ENCODE results near the gene DMRT1. TPM values are rescaled to one million over a fixed set of nuclear protein-coding genes. Genes with fewer than 3 reads are reported as not detected.

DMRT1 gene
- total and polyA plus RNA-seq, 11 donors: not detected

DNA sequence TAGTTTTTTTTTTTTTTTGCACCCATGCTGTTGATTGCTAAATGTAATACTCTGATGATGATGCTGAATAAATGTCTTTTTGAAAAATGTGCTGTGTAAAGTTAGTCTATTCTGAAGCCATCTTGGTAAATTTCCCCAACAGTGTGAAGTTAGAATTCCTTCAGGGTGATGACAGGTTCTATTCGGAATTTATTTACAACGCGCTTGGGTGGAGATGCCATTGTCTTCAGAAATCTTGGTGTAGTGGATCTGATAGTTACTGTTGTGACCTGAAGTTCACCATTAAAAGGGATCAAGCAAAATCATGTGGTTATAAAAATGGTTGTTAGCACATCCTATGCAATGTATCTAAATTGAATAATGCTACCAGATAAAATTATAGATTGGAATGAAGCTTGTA lies 36.3 kb upstream of the DMRT1 start:
- Histone ChIP-seq H3K4me3 (no peak overlapping the region), H3K27me3 (peaks cover 0 to 6% (median 0%) of the 10 kb centered on the region in 9 donors), H3K9me3 (no peaks in the 10 kb centered on the region), H3K36me3 (no peaks in the 10 kb centered on the region), H3K4me1 (no peaks in the 10 kb centered on the region), H3K27ac (no peak overlapping the region)
- intact Hi-C loops (cut with DNase I): loop anchor here in 6 of 10 donors (5.0 to 10.0 kb wide), 4 partner anchors 193 to 458 kb away; no protein-coding TSS in a partner anchor
- no peak for ATAC-seq
- 64 to 75% (median 70%) methylated on average over 3 of the region's 3 CpGs for WGBS, 4 donors
- TF ChIP-seq, protein P1, sequence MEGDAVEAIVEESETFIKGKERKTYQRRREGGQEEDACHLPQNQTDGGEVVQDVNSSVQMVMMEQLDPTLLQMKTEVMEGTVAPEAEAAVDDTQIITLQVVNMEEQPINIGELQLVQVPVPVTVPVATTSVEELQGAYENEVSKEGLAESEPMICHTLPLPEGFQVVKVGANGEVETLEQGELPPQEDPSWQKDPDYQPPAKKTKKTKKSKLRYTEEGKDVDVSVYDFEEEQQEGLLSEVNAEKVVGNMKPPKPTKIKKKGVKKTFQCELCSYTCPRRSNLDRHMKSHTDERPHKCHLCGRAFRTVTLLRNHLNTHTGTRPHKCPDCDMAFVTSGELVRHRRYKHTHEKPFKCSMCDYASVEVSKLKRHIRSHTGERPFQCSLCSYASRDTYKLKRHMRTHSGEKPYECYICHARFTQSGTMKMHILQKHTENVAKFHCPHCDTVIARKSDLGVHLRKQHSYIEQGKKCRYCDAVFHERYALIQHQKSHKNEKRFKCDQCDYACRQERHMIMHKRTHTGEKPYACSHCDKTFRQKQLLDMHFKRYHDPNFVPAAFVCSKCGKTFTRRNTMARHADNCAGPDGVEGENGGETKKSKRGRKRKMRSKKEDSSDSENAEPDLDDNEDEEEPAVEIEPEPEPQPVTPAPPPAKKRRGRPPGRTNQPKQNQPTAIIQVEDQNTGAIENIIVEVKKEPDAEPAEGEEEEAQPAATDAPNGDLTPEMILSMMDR (IDR thresholded peaks at IDR 0.05): no peak
- TF ChIP-seq POLR2A (IDR thresholded peaks at IDR 0.05): no peak
- DNase-seq: no peak

DNA sequence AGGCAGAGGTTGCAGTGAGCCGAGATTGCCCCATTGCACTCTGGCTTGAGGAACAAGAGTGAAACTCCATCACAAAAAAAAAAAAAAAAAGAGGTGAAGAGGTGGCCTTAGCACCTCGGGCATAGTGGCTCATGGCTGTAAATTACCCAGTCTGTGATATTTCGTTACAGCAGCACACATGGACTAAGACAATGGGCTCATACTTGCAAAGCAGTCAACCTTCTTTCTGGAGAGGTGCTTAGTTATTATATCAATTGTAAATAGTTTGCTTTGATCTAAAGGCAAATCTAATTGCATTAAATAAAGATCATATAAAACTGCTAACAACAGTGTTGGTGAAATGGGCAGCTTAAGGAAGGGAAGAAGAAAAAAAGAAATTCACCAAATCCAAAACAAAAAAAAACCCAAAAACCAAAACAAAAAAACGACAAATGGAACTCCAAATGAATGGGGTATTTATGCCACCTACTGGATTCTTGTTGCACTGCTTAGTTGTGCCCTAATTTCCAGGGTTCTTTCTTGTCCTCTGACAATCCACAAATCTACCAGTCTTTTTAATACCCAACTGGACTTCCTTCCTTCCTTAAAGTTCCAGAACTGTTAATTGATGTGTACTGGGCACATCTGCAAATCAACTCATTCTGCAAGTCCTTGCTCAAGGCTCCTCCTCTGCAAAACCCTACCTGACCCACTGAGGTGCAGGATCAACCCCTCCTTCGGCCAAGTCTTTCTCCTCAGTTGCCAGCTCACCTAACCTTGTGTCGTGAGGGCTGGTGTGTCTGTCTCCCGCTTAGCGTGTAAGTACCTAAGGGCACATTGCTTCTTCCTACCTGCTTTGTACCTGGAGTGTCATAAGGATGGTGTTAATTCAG lies 35.0 kb upstream of the DMRT1 start:
- Histone ChIP-seq H3K27me3 (peaks cover 0 to 6% (median 0%) of the 10 kb centered on the region in 9 donors), H3K36me3 (no peaks in the 10 kb centered on the region), H3K27ac (no peak overlapping the region), H3K4me1 (no peaks in the 10 kb centered on the region), H3K9me3 (no peaks in the 10 kb centered on the region), H3K4me3 (no peak overlapping the region)
- intact Hi-C loops (cut with DNase I): loop anchor here in 6 of 10 donors (1.0 to 10.0 kb wide), 6 partner anchors 194 to 459 kb away; no protein-coding TSS in a partner anchor
- ATAC-seq (peak in 1 of 4 donors; percentile 47), DNase-seq (no peak)
- no peak for TF ChIP-seq POLR2A (IDR thresholded peaks at IDR 0.05)
- TF ChIP-seq, protein P1 (IDR thresholded peaks at IDR 0.05): peak; percentile 53 to 78 (median 64)
- WGBS, 4 donors: 59 to 64% (median 62%) methylated on average over 8 of the region's 8 CpGs

DNA sequence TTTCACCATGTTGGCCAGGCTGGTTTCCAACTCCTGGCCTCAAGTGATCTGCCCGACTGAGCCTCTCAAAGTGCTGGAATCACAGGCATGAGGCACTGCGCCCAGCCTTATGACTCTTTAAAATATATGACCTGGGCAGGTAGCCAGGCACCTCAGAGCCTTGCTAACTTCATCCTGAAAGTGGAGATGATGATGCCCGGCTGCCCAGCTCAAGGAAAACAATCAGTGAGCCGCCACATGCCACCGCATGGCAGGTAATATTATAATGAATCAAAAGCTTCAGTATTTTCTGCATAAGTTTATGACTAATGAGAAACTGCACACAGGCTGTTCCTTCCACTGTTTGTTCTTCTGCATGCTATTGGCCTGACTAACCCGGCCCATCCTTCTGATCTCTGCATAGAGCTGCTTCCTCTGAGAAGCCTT lies 30.4 kb upstream of the DMRT1 start:
- H3K4me1 ChIP-seq: no peaks in the 10 kb centered on the region
- no peak for TF ChIP-seq POLR2A (IDR thresholded peaks at IDR 0.05)
- TF ChIP-seq, protein P1 (IDR thresholded peaks at IDR 0.05): no peak
- intact Hi-C loops (cut with DNase I): no loop called here
- no peak overlapping the region for H3K27ac ChIP-seq
- H3K36me3 ChIP-seq: no peaks in the 10 kb centered on the region
- 64 to 76% (median 67%) methylated on average over 6 of the region's 6 CpGs for WGBS, 4 donors
- H3K9me3 ChIP-seq: no peaks in the 10 kb centered on the region
- peaks cover 0 to 6% (median 0%) of the 10 kb centered on the region in 9 donors for H3K27me3 ChIP-seq
- peak in 2 of 5 donors; percentile 7 to 60 for DNase-seq
- H3K4me3 ChIP-seq: no peak overlapping the region
- ATAC-seq: peak in 2 of 4 donors; percentile 38 to 42

DNA sequence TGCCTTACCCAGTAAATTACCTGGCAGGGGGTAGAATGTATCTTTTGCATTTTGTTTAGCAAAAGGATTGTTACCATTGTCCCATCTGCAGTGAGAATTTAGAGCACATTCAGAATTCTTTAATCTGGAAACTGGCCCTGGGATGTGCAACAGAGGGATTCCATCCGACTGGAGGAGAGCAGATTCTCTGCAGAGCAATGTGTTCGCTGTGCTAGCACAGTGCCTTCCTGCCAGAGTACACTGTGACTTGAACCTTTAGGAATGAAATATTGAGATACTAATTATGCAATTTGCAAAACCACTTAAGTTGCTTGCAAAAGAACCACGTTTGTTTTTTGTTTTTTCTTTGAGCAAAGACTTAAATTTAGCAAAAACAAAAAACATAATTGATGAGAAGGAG lies 22.5 kb upstream of the DMRT1 start:
- WGBS, 4 donors: 32 to 45% (median 42%) methylated on average over 3 of the region's 3 CpGs
- ATAC-seq (peak in 1 of 4 donors; percentile 38), DNase-seq (no peak)
- H3K36me3 ChIP-seq: no peaks in the 10 kb centered on the region
- no peaks in the 10 kb centered on the region for H3K27me3 ChIP-seq
- no peak overlapping the region for H3K4me3 ChIP-seq
- no peaks in the 10 kb centered on the region for H3K4me1 ChIP-seq
- H3K9me3 ChIP-seq: no peaks in the 10 kb centered on the region
- intact Hi-C loops (cut with DNase I): no loop called here
- H3K27ac ChIP-seq: no peak overlapping the region
- TF ChIP-seq, protein P1 (IDR thresholded peaks at IDR 0.05): no peak
- TF ChIP-seq POLR2A (IDR thresholded peaks at IDR 0.05): no peak

Data from heart left ventricle (tissue), 16 donors.